BE2C (cell line): ENCODE data around the gene MAP6.

ENCODE experiments used
- DNase-seq: peaks from one replicate; pipeline ENCODE4 v3.0.0-alpha.2; 2020
- H3K27me3 ChIP-seq: fragments of 250-450 bp; sonication (Bioruptor Pico); 2 replicates; pipeline ENCODE4 v1.5.1; 2020; ENCODE audit warnings: mild to moderate bottlenecking
- H3K36me3 ChIP-seq: fragments of 250-450 bp; sonication (Bioruptor Pico); 2 replicates; pipeline ENCODE4 v1.5.1; 2020; ENCODE audit warnings: mild to moderate bottlenecking
- H3K4me1 ChIP-seq: fragments of 250-450 bp; sonication (Bioruptor Pico); 2 replicates; pipeline ENCODE4 v1.5.1; 2020
- H3K4me3 ChIP-seq: 2 replicates; pipeline ENCODE4 v1.5.1; 2011; ENCODE audit warnings: low read depth, low read length
- H3K9me3 ChIP-seq: fragments of 250-450 bp; sonication (Bioruptor Pico); 2 replicates; pipeline ENCODE4 v1.5.1; 2020
- CTCF ChIP-seq: IDR thresholded peaks from 2 replicates; pipeline ENCODE4 v1.5.1; 2012; ENCODE audit warnings: mild to moderate bottlenecking, low read depth, low read length

Gene MAP6

GRCh38 chr11:75556275-75556674, 112.6 kb downstream of the MAP6 start:
- H3K4me1 ChIP-seq = peaks cover 25% of the 10 kb centered on the region
- H3K9me3 ChIP-seq = no peaks in the 10 kb centered on the region; the same call in 1 of the 2 replicates
- no peak overlapping the region for H3K4me3 ChIP-seq
- no peak for DNase-seq
- no peaks in the 10 kb centered on the region for H3K36me3 ChIP-seq
- TF ChIP-seq CTCF = no peak
- no peaks in the 10 kb centered on the region for H3K27me3 ChIP-seq

GRCh38 chr11:75555079-75555811, 113.6 kb downstream of the MAP6 start:
- TF ChIP-seq CTCF = no peak
- Histone ChIP-seq H3K4me1 (peaks cover 25% of the 10 kb centered on the region), H3K4me3 (peak overlapping the region; percentile 39), H3K36me3 (no peaks in the 10 kb centered on the region), H3K27me3 (no peaks in the 10 kb centered on the region), H3K9me3 (no peaks in the 10 kb centered on the region; the same call in 1 of the 2 replicates)
- no peak for DNase-seq

GRCh38 chr11:75554258-75555022, 114.4 kb downstream of the MAP6 start:
- H3K36me3 ChIP-seq = no peaks in the 10 kb centered on the region
- H3K27me3 ChIP-seq = no peaks in the 10 kb centered on the region
- DNase-seq = peak; percentile 98
- peaks cover 25% of the 10 kb centered on the region for H3K4me1 ChIP-seq
- H3K9me3 ChIP-seq = no peaks in the 10 kb centered on the region; the same call in 1 of the 2 replicates
- H3K4me3 ChIP-seq = peak overlapping the region; percentile 39
- TF ChIP-seq CTCF = no peak

- no peak for TF ChIP-seq CTCF
- no peaks in the 10 kb centered on the region for H3K27me3 ChIP-seq
- H3K4me1 ChIP-seq = peaks cover 25% of the 10 kb centered on the region
- no peaks in the 10 kb centered on the region; the same call in 1 of the 2 replicates for H3K9me3 ChIP-seq
- H3K36me3 ChIP-seq = no peaks in the 10 kb centered on the region
- no peak for DNase-seq
- peak overlapping the region; percentile 21 for H3K4me3 ChIP-seq
Measured at GRCh38 chr11:75553889-75554257, 115.0 kb downstream of the MAP6 start.

GRCh38 chr11:75553182-75553581, 115.7 kb downstream of the MAP6 start:
- DNase-seq = no peak
- no peak for TF ChIP-seq CTCF
- no peaks in the 10 kb centered on the region; the same call in 1 of the 2 replicates for H3K9me3 ChIP-seq

More at GRCh38 chr11:75553182-75553581, 115.7 kb downstream of the MAP6 start:
- Histone ChIP-seq H3K4me1 (peaks cover 25% of the 10 kb centered on the region), H3K4me3 (no peak overlapping the region), H3K36me3 (no peaks in the 10 kb centered on the region), H3K27me3 (no peaks in the 10 kb centered on the region)
